OCI-LY7 (cell line): ENCODE measurements around the gene ISLR. TPM values are rescaled to one million over a fixed set of nuclear protein-coding genes. Genes with fewer than 3 reads are reported as not detected.

ENCODE experiments used
- Bru-seq: library from RNA; stranded (reverse); fragments of 400-500 nt; gene quantifications from one replicate; lab custom pipeline; 2021; lab: Mats Ljungman, UMichigan
- BruChase-seq, 2 experiments: library from RNA; stranded (reverse); fragments of 400-500 nt; gene quantifications; one replicate each; lab custom pipeline; 2021; lab: Mats Ljungman, UMichigan
- BruUV-seq: library from RNA; stranded (reverse); fragments of 400-500 nt; replicated peaks from 2 replicates; lab custom pipeline; 2021; lab: Mats Ljungman, UMichigan
- CTCF ChIA-PET: fragments of 300-600 bp; sonication (Branson Sonifier 250); formaldehyde crosslinking; loops from one replicate; lab custom pipeline; 2022; ENCODE audit warnings: antibody characterized with exemption; ENCODE audit not compliant: unreplicated experiment; lab: Charles Lee
- POLR2A ChIA-PET: fragments of 300-600 bp; sonication (Branson Sonifier 250); formaldehyde crosslinking; loops from one replicate; lab custom pipeline; 2022; ENCODE audit warnings: antibody characterized with exemption; lab: Charles Lee
- DNase-seq: peaks from one replicate; pipeline ENCODE4 v3.0.0-alpha.2; 2015; ENCODE audit warnings: low spot score
- H2AFZ ChIP-seq: fragments of 200-600 bp; sonication (generic), shearing (Covaris generic); 2 replicates; pipeline ENCODE4 v1.6.1; 2014; ENCODE audit warnings: mild to moderate bottlenecking, antibody characterized with exemption, low read length, moderate library complexity
- H3K27ac ChIP-seq: fragments of 200-600 bp; sonication (generic); 2 replicates; pipeline ENCODE4 v1.5.1; 2014; ENCODE audit warnings: mixed run types, low read depth, mild to moderate bottlenecking, moderate library complexity, low read length, inconsistent platforms; ENCODE audit not compliant: poor library complexity, severe bottlenecking
- H3K36me3 ChIP-seq: fragments of 200-600 bp; sonication (generic); 2 replicates; pipeline ENCODE4 v1.6.1; 2014; ENCODE audit warnings: mild to moderate bottlenecking, antibody characterized with exemption, low read length, moderate library complexity, mixed read lengths; ENCODE audit not compliant: insufficient read depth
- H3K4me1 ChIP-seq: fragments of 200-600 bp; sonication (generic); 2 replicates; pipeline ENCODE4 v1.5.1; 2014; ENCODE audit warnings: mild to moderate bottlenecking, low read length; ENCODE audit not compliant: insufficient read depth, poor library complexity, severe bottlenecking
- H3K4me2 ChIP-seq: fragments of 200-600 bp; sonication (generic); 2 replicates; pipeline ENCODE4 v1.6.1; 2014; ENCODE audit warnings: mild to moderate bottlenecking, low read length
- H3K4me3 ChIP-seq: fragments of 200-600 bp; sonication (generic); 2 replicates; pipeline ENCODE4 v1.5.1; 2014; ENCODE audit warnings: mild to moderate bottlenecking, low read depth, low read length; ENCODE audit not compliant: poor library complexity, severe bottlenecking
- H3K79me2 ChIP-seq: fragments of 200-600 bp; sonication (generic); 2 replicates; pipeline ENCODE4 v1.6.1; 2016; ENCODE audit warnings: low read depth, mild to moderate bottlenecking, low read length, moderate library complexity, mixed read lengths; ENCODE audit not compliant: insufficient read depth
- H3K9me2 ChIP-seq: fragments of 200-600 bp; sonication (generic); 2 replicates; pipeline ENCODE4 v1.6.1; 2016; ENCODE audit warnings: mild to moderate bottlenecking, low read length, mixed read lengths; ENCODE audit not compliant: insufficient read depth
- H3K9me3 ChIP-seq: fragments of 200-600 bp; sonication (generic); 2 replicates; pipeline ENCODE4 v1.6.1; 2014; ENCODE audit warnings: mild to moderate bottlenecking, mixed run types, low read length, mixed read lengths
- H4K20me1 ChIP-seq: fragments of 200-600 bp; sonication (generic); 2 replicates; pipeline ENCODE4 v1.6.1; 2014; ENCODE audit warnings: mild to moderate bottlenecking, antibody characterized with exemption, low read length, moderate library complexity, mixed read lengths; ENCODE audit not compliant: insufficient read depth
- CTCF ChIP-seq: fragments of 200-600 bp; sonication (generic); conservative IDR thresholded peaks from 2 replicates; pipeline ENCODE4 v1.5.1; 2014; ENCODE audit warnings: mild to moderate bottlenecking, antibody characterized with exemption, low read length, moderate library complexity, mixed read lengths
- EZH2phosphoT487 ChIP-seq: fragments of 200-600 bp; sonication (generic); IDR thresholded peaks from 2 replicates; pipeline ENCODE4 v1.6.1; 2018; ENCODE audit warnings: low read depth, borderline replicate concordance, mild to moderate bottlenecking, mixed run types, antibody characterized with exemption, low read length, moderate library complexity, mixed read lengths
- intact Hi-C: fragments of 100-400 bp; cut with micrococcal nuclease; formaldehyde crosslinking; loops from one replicate; pipeline ENCODE4 v1.10.0; 2022; ENCODE audit not compliant: unreplicated experiment
- long read RNA-seq: library from polyadenylated mRNA; stranded (forward); transcript quantifications from one replicate; pipeline ENCODE4 v2.0.0, GENCODE V29; 2022
- total RNA-seq, 2 experiments: library from RNA; depleted of rRNA in 1 of 2; stranded (reverse); fragments of >200 nt in 1 of 2; shearing (Covaris generic) in 1 of 2; gene quantifications; 2 replicates each; pipeline ENCODE4 v1.2.3, GENCODE V29; 2014 to 2022

Gene ISLR
- total RNA-seq (2014; rRNA removed; shearing (Covaris generic)) = not detected in 2 replicates
- not detected in 2 replicates for total RNA-seq (2022)
- not detected for Bru-seq, nascent RNA
- BruChase-seq, experiment 1, labeled RNA remaining after a 6-hour chase = not detected
- not detected for BruChase-seq, experiment 2, labeled RNA remaining after a 2-hour chase
- long read RNA-seq = 0 reads

DNA sequence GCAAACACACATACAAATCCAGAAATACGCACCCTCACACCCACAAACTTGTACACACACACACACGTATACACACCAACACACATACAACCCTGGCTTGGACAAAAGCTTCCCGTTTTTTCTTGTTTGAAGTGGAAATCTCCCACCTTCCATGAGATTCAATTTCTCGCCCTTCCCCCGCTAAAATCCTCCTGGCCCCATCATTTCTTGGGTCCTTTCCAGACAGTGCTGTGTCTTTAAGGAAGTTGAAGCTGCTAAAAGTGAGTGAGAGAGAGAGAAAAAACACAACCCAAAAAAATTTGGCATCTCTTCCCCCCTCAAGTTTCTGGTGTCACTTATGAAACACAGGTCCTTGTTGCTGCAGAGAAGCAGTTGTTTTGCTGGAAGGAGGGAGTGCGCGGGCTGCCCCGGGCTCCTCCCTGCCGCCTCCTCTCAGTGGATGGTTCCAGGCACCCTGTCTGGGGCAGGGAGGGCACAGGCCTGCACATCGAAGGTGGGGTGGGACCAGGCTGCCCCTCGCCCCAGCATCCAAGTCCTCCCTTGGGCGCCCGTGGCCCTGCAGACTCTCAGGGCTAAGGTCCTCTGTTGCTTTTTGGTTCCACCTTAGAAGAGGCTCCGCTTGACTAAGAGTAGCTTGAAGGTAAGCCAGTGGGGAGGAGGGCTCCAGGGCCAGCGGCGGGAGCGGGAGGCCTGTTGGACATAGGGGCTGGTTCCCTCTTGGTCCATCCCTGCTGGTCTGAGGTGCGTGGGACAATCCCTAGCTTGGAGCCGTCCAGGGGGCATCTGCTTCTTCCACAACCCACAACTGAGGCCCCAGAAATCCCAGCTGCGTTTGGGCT lies at the start of gene ISLR:
TSS of gene ISLR (plus strand) at position 331 of the 839 bp plus-strand sequence. CDS start 1,149 bp downstream, outside the sequence.
- Histone ChIP-seq H3K9me3 (no peaks in the 10 kb centered on the region), H3K27ac (no peak within 1 kb of the TSS), H3K36me3 (no peaks in the 10 kb centered on the region), H3K4me1 (no peaks in the 10 kb centered on the region), H3K79me2 (no peaks in the 10 kb centered on the region), H4K20me1 (no peaks in the 10 kb centered on the region), H3K9me2 (no peaks in the 10 kb centered on the region), H3K4me2 (no peak within 1 kb of the TSS), H3K4me3 (no peak within 1 kb of the TSS), H2AFZ (no peak within 1 kb of the TSS)
- ChIA-PET CTCF (no interaction called here), POLR2A (no interaction called here)
- TF ChIP-seq CTCF (no peak), EZH2phosphoT487 (no peak)
- no TSS peak for BruUV-seq
- intact Hi-C loops = no loop called here
- DNase-seq = no peak

DNA sequence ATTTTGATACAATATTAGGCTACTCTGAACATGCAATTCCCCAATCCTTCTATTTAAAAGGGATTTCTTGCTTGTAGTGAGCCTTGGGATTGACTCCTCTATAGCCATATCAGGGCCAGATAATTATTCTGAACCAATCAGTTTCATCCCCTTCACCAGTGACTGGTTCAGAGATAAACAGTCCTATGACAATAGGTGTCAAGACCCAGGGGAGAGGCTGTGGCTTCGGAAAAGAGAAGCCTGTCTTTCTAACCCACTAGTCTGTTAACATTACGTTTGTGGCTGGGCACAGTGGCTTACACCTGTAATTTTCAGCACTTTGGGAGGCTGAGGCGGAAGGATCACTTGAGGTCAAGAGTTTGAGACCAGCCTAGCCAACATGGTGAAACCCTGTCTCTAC lies 49.3 kb upstream of the ISLR start:
- DNase-seq = no peak
- peak overlapping the region; percentile 56; the same call in 1 of the 2 replicates for H3K4me2 ChIP-seq
- H3K9me2 ChIP-seq = no peaks in the 10 kb centered on the region
- ChIA-PET POLR2A (no interaction called here), CTCF (no interaction called here)
- no peaks in the 10 kb centered on the region for H3K9me3 ChIP-seq
- no peaks in the 10 kb centered on the region for H4K20me1 ChIP-seq
- no peak for TF ChIP-seq CTCF
- no peak for TF ChIP-seq EZH2phosphoT487
- no peaks in the 10 kb centered on the region for H3K36me3 ChIP-seq
- no TSS peak for BruUV-seq
- no peak overlapping the region for H3K4me3 ChIP-seq
- intact Hi-C loops = loop anchor here (10.0 kb wide), 1 partner anchor 1151 kb away; no protein-coding TSS in a partner anchor
- peaks cover 23% of the 10 kb centered on the region for H3K4me1 ChIP-seq
- H3K79me2 ChIP-seq = no peaks in the 10 kb centered on the region
- H2AFZ ChIP-seq = no peak overlapping the region
- H3K27ac ChIP-seq = no peak overlapping the region
